Naive thymus-derived CD4-positive, alpha-beta T cell (primary cell): ENCODE data around the gene EFR3B. TPM values are rescaled to one million over a fixed set of nuclear protein-coding genes. Genes with fewer than 3 reads are reported as not detected.

ENCODE experiments used
- ATAC-seq: fragments of 150-1000 bp; cut with Tn5 transposase; 2 replicates; pipeline ENCODE4 v1.10.0; 2021; ENCODE audit warnings: mild to moderate bottlenecking, moderate library complexity
- CTCF ChIA-PET: fragments of 350-600 bp; sonication (Branson Sonifier 250); formaldehyde crosslinking; loops from one replicate; lab custom pipeline; 2021; ENCODE audit warnings: antibody characterized with exemption; lab: Charles Lee
- POLR2A ChIA-PET: fragments of 350-600 bp; sonication (Branson Sonifier 250); formaldehyde crosslinking; loops from one replicate; lab custom pipeline; 2021; ENCODE audit warnings: antibody characterized with exemption, inconsistent platforms; lab: Charles Lee
- DNase-seq, 9 donors: peaks; one replicate each; pipeline versions ENCODE4 v3.0.0 to v3.0.0-alpha.2; 2020 to 2022; ENCODE audit warnings: mixed read lengths in 1 of 9
- H3K27ac ChIP-seq: one replicate; pipeline ENCODE4 v1.7.0; 2013; ENCODE audit warnings: mild to moderate bottlenecking, low read depth, low read length, moderate library complexity
- H3K27me3 ChIP-seq, 2 donors: one replicate each; pipeline ENCODE4 v1.7.0; 2013; ENCODE audit warnings: low read length in 2 of 2, mild to moderate bottlenecking in 2 of 2, moderate library complexity in 2 of 2; ENCODE audit not compliant: control insufficient read depth in 2 of 2, insufficient read depth in 2 of 2
- H3K36me3 ChIP-seq, 3 experiments: 1 replicate in 2 of 3; 2 replicates in 1 of 3; pipeline ENCODE4 v1.7.0; 2013; ENCODE audit warnings: low read length in 3 of 3, mild to moderate bottlenecking in 3 of 3, moderate library complexity in 1 of 3; ENCODE audit not compliant: insufficient read depth in 3 of 3, control insufficient read depth in 2 of 3
- H3K4me1 ChIP-seq, 2 donors: one replicate each; pipeline ENCODE4 v1.7.0; 2013; ENCODE audit warnings: low read length in 2 of 2, mild to moderate bottlenecking in 2 of 2, moderate library complexity in 1 of 2; ENCODE audit not compliant: control insufficient read depth in 2 of 2, insufficient read depth in 2 of 2
- H3K4me3 ChIP-seq: 2 replicates; pipeline ENCODE4 v1.7.0; 2013; ENCODE audit warnings: mild to moderate bottlenecking, low read length
- H3K9me3 ChIP-seq, 3 experiments: 1 replicate in 2 of 3; 2 replicates in 1 of 3; pipeline ENCODE4 v1.7.0; 2013; ENCODE audit warnings: low read length in 3 of 3; ENCODE audit not compliant: control insufficient read depth in 2 of 3
- H3K27ac Mint-ChIP-seq, 9 donors: one replicate each; pipeline ENCODE4 v1.8.0; 2020 to 2022; ENCODE audit warnings: mixed read lengths in 9 of 9, mild to moderate bottlenecking in 8 of 9, moderate library complexity in 5 of 9, inconsistent platforms in 2 of 9
- H3K27me3 Mint-ChIP-seq, 5 donors: one replicate each; pipeline ENCODE4 v1.8.0; 2021 to 2022; ENCODE audit warnings: mixed read lengths in 5 of 5, mild to moderate bottlenecking in 1 of 5
- H3K36me3 Mint-ChIP-seq, 5 donors: one replicate each; pipeline ENCODE4 v1.8.0; 2020 to 2022; ENCODE audit warnings: mixed read lengths in 5 of 5, mild to moderate bottlenecking in 3 of 5, inconsistent platforms in 1 of 5
- H3K4me1 Mint-ChIP-seq, 7 donors: one replicate each; pipeline ENCODE4 v1.8.0; 2020 to 2022; ENCODE audit warnings: mixed read lengths in 7 of 7, mild to moderate bottlenecking in 3 of 7, inconsistent platforms in 1 of 7
- H3K4me3 Mint-ChIP-seq, 10 donors: one replicate each; pipeline ENCODE4 v1.8.0; 2020 to 2022; ENCODE audit warnings: mild to moderate bottlenecking in 10 of 10, mixed read lengths in 10 of 10, moderate library complexity in 6 of 10, inconsistent platforms in 2 of 10
- H3K9me3 Mint-ChIP-seq, 11 donors: one replicate each; pipeline ENCODE4 v1.8.0; 2020 to 2022; ENCODE audit warnings: mixed read lengths in 11 of 11, mild to moderate bottlenecking in 4 of 11, inconsistent platforms in 1 of 11, moderate library complexity in 1 of 11
- intact Hi-C, 2 donors: fragments of 100-400 bp; cut with micrococcal nuclease; formaldehyde crosslinking; loops; one replicate each; pipeline ENCODE4 v1.15.1; 2023
- polyA plus RNA-seq, 2 donors: library from polyadenylated mRNA; unstranded; fragments of 300-500 nt; fragmentation: Illumina TruSeq; gene quantifications; one replicate each; pipeline ENCODE4 v1.2.3, GENCODE V29; 2021
- total RNA-seq, 6 experiments: library from RNA in 5 of 6; stranded (reverse) in 5 of 6; gene quantifications; 1 replicate in 5 of 6; 2 replicates in 1 of 6; pipeline ENCODE4 v1.2.3 and lab custom pipeline; 2021 to 2026

EFR3B gene
- total and polyA plus RNA-seq, 7 experiments from 2014 or later, result 0.05 to 0.10 (median 0.08) TPM; not detected in 3

DNA sequence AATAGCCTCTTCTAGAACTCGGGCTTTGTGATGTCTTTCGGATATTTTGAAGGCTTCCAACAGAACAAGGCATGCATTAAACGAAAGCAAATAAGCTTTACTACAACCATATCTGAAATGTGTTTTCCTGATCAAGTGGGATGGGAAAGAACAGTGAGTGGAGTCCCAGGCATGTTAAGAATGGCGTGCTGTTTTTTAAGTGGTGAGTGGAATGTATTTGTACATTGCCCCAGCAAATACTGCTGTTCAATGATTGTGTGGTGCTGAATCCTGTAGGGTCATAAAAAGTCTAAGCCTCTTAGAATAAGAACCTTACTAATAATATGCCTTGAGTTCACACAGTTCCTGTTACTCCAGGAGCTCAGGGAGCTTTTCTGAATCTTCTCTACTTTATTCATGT lies 74.0 kb downstream of the EFR3B start:
- Mint-ChIP-seq H3K27me3 (peaks cover 0 to 6% (median 0%) of the 10 kb centered on the region in 5 donors), H3K4me3 (no peak overlapping the region), H3K27ac (no peak overlapping the region), H3K36me3 (no peaks in the 10 kb centered on the region), H3K4me1 (no peaks in the 10 kb centered on the region), H3K9me3 (no peaks in the 10 kb centered on the region)
- intact Hi-C loops, result no loop called here
- ChIA-PET POLR2A (no interaction called here), CTCF (interaction anchor here (0.6 kb wide), 1 partner anchor 42 kb away, joined by 5 read pairs; no protein-coding TSS in a partner anchor)
- Histone ChIP-seq H3K9me3 (no peaks in the 10 kb centered on the region), H3K4me3 (no peak overlapping the region), H3K36me3 (no peaks in the 10 kb centered on the region), H3K4me1 (no peaks in the 10 kb centered on the region), H3K27ac (no peak overlapping the region), H3K27me3 (no peaks in the 10 kb centered on the region)
- ATAC-seq, result no peak
- no peak for DNase-seq

- POLR2A ChIA-PET, result no interaction called here
- no peaks in the 10 kb centered on the region for H3K36me3 ChIP-seq
- DNase-seq, result no peak
Observed at GRCh38 chr2:25116956-25117355, 75.1 kb downstream of the EFR3B start.

DNA sequence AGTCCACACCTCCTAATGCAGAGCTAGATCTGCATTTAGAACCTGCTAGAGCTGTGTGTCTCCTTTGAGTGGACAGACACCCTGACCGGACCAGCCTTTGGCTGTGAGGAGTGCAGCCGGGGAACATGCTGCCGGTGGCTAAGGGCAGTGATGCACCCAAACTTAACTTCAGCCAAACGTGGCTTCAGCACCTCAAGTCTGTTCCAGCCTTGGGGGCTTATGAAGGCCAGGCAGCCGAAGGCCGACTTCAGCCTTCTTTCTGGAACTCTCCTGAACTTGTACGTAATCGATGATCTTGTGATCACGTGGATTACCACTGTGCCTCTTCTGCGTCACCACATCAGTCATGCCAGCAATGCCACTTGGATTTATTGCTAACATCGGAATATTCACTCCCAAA lies 77.4 kb downstream of the EFR3B start:
- Mint-ChIP-seq H3K27me3 (peaks cover 0 to 13% (median 0%) of the 10 kb centered on the region in 5 donors), H3K4me3 (no peak overlapping the region), H3K27ac (no peak overlapping the region), H3K9me3 (no peaks in the 10 kb centered on the region), H3K36me3 (no peaks in the 10 kb centered on the region), H3K4me1 (peaks cover 0 to 2% (median 0%) of the 10 kb centered on the region in 7 donors)
- ChIA-PET POLR2A (no interaction called here), CTCF (no interaction called here)
- Histone ChIP-seq H3K27me3 (no peaks in the 10 kb centered on the region), H3K4me3 (no peak overlapping the region), H3K9me3 (no peaks in the 10 kb centered on the region), H3K36me3 (no peaks in the 10 kb centered on the region), H3K4me1 (no peaks in the 10 kb centered on the region), H3K27ac (no peak overlapping the region)
- DNase-seq (no peak), ATAC-seq (no peak)
- intact Hi-C loops, result no loop called here

More at GRCh38 chr2:25116956-25117355, 75.1 kb downstream of the EFR3B start:
- Histone ChIP-seq H3K4me1 (no peaks in the 10 kb centered on the region), H3K4me3 (no peak overlapping the region), H3K9me3 (no peaks in the 10 kb centered on the region), H3K27ac (no peak overlapping the region), H3K27me3 (no peaks in the 10 kb centered on the region)
- Mint-ChIP-seq H3K27me3 (peaks cover 0 to 4% (median 0%) of the 10 kb centered on the region in 5 donors), H3K27ac (no peak overlapping the region), H3K36me3 (no peaks in the 10 kb centered on the region), H3K9me3 (no peaks in the 10 kb centered on the region), H3K4me1 (no peaks in the 10 kb centered on the region), H3K4me3 (no peak overlapping the region)
- ATAC-seq, result no peak
- intact Hi-C loops, result no loop called here
- CTCF ChIA-PET, result no interaction called here

DNA sequence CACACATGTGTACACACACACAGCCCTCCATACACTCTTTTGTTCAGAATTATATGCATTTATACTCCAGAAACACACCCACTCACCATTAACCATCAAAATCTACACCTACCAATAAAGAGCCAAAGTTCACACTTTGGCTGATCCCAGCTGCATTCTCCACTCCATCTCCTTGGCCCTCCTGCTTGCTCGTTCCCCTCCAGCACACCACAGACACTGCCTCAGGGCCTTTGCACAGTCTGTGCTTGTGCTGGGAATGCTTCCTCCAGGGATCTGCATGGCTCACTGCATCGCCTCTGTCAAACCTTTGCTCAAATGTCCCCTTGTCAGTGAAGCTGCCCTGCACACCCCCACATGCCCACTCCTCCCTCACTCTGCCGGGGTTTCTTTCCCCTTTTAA lies 80.5 kb downstream of the EFR3B start:
- ATAC-seq (no peak), DNase-seq (no peak)
- intact Hi-C loops, result no loop called here
- H3K27ac ChIP-seq, result no peak overlapping the region
- ChIA-PET POLR2A (no interaction called here), CTCF (interaction anchor here (0.6 kb wide), 1 partner anchor 647 kb away, joined by 3 read pairs; no protein-coding TSS in a partner anchor)
- no peaks in the 10 kb centered on the region for H3K36me3 Mint-ChIP-seq
- no peaks in the 10 kb centered on the region for H3K9me3 Mint-ChIP-seq
- peaks cover 0 to 13% (median 0%) of the 10 kb centered on the region in 5 donors for H3K27me3 Mint-ChIP-seq
- H3K36me3 ChIP-seq, result no peaks in the 10 kb centered on the region
- H3K9me3 ChIP-seq, result no peaks in the 10 kb centered on the region
- no peaks in the 10 kb centered on the region for H3K4me1 ChIP-seq
- H3K27me3 ChIP-seq, result no peaks in the 10 kb centered on the region
- no peak overlapping the region for H3K4me3 Mint-ChIP-seq
- no peak overlapping the region for H3K4me3 ChIP-seq
- peaks cover 0 to 2% (median 0%) of the 10 kb centered on the region in 7 donors for H3K4me1 Mint-ChIP-seq
- no peak overlapping the region for H3K27ac Mint-ChIP-seq

DNA sequence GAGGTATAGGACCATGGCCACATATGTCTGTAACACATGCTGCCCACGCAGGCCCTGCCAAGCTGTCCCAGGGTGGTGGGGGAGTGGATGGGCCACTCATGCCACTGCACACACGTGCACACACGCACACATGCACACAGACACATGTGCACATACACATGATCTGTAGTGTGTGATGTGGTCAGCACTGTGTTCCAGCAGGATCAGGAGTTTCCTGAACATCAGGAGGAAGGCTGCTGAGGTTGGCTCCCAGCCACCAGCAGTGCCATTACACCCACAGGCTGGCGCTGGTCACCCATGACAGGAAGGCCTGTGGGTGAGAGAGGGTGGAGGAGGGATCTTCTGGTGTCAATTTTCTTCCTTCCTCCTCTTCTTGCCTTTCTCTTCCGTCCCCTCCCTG lies 81.8 kb downstream of the EFR3B start:
- H3K36me3 ChIP-seq, result no peaks in the 10 kb centered on the region
- ChIA-PET POLR2A (interaction anchor here (0.7 kb wide), 2 partner anchors 225 to 854 kb away, joined by 3 read pairs; no protein-coding TSS in a partner anchor), CTCF (interaction anchor here (0.7 kb wide), 1 partner anchor 162 kb away, joined by 3 read pairs; no protein-coding TSS in a partner anchor)
- no peak overlapping the region for H3K4me3 ChIP-seq
- peaks cover 0 to 2% (median 0%) of the 10 kb centered on the region in 7 donors for H3K4me1 Mint-ChIP-seq
- H3K4me3 Mint-ChIP-seq, result no peak overlapping the region
- H3K27ac Mint-ChIP-seq, result no peak overlapping the region
- no peak overlapping the region for H3K27ac ChIP-seq
- DNase-seq, result no peak
- no peaks in the 10 kb centered on the region for H3K4me1 ChIP-seq
- ATAC-seq, result no peak
- no peaks in the 10 kb centered on the region for H3K36me3 Mint-ChIP-seq
- H3K27me3 ChIP-seq, result no peaks in the 10 kb centered on the region
- intact Hi-C loops, result no loop called here
- no peaks in the 10 kb centered on the region for H3K9me3 Mint-ChIP-seq
- no peaks in the 10 kb centered on the region for H3K9me3 ChIP-seq
- H3K27me3 Mint-ChIP-seq, result peaks cover 0 to 9% (median 0%) of the 10 kb centered on the region in 5 donors

DNA sequence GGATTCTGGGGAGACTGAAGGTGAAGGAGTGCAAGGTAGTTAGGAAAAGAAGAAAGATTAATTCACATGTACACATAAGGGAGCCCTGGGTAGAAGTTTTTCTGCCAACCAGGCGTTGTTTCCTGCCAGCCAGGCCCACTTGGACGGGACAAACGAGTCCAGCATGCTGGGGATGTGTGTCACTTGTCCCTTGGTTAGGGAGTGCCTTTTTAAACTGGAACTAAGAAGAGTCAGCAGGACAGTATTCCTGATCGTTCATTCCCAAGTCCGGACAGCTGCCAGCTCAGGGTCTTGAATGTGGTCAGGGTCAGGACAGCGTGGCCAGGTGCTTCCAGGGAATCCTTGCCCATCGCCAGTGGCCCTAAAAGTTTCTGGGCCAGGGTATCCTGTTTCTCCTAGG lies 83.3 kb downstream of the EFR3B start:
- H3K9me3 Mint-ChIP-seq, result peaks cover 0 to 2% (median 0%) of the 10 kb centered on the region in 11 donors
- POLR2A ChIA-PET, result no interaction called here
- no peak for ATAC-seq
- H3K36me3 Mint-ChIP-seq, result no peaks in the 10 kb centered on the region
- Histone ChIP-seq H3K9me3 (no peaks in the 10 kb centered on the region), H3K27me3 (no peaks in the 10 kb centered on the region), H3K4me3 (no peak overlapping the region), H3K27ac (no peak overlapping the region), H3K4me1 (no peaks in the 10 kb centered on the region), H3K36me3 (no peaks in the 10 kb centered on the region)
- intact Hi-C loops, result loop anchor here in 1 of 2 donors (5.0 kb wide), 1 partner anchor 298 kb away; no protein-coding TSS in a partner anchor
- no peak for DNase-seq
- peak overlapping the region in 1 of 9 donors; percentile 52 for H3K27ac Mint-ChIP-seq
- CTCF ChIA-PET, result no interaction called here
- H3K27me3 Mint-ChIP-seq, result peaks cover 0 to 14% (median 4%) of the 10 kb centered on the region in 5 donors
- H3K4me1 Mint-ChIP-seq, result peaks cover 3 to 11% (median 8%) of the 10 kb centered on the region in 7 donors
- H3K4me3 Mint-ChIP-seq, result no peak overlapping the region

GRCh38 chr2:25125976-25126375 lies 84.1 kb downstream of the EFR3B start:
- intact Hi-C loops, result loop anchor here in 1 of 2 donors (5.0 kb wide), 1 partner anchor 299 kb away; no protein-coding TSS in a partner anchor

More at GRCh38 chr2:25125976-25126375, 84.1 kb downstream of the EFR3B start:
- no peaks in the 10 kb centered on the region for H3K36me3 ChIP-seq
- no peak overlapping the region for H3K27ac Mint-ChIP-seq
- H3K27me3 ChIP-seq, result peaks cover 0 to 2% of the 10 kb centered on the region in 2 donors
- H3K9me3 Mint-ChIP-seq, result peaks cover 0 to 2% (median 0%) of the 10 kb centered on the region in 11 donors
- peaks cover 5 to 11% (median 8%) of the 10 kb centered on the region in 7 donors for H3K4me1 Mint-ChIP-seq
- DNase-seq (no peak), ATAC-seq (no peak)
- no peaks in the 10 kb centered on the region for H3K4me1 ChIP-seq
- POLR2A ChIA-PET, result no interaction called here
- H3K9me3 ChIP-seq, result no peaks in the 10 kb centered on the region
- H3K36me3 Mint-ChIP-seq, result no peaks in the 10 kb centered on the region
- H3K27me3 Mint-ChIP-seq, result peaks cover 8 to 22% (median 12%) of the 10 kb centered on the region in 5 donors
- no peak overlapping the region for H3K27ac ChIP-seq
- H3K4me3 ChIP-seq, result no peak overlapping the region
- CTCF ChIA-PET, result no interaction called here
- no peak overlapping the region for H3K4me3 Mint-ChIP-seq
